ENCODE results near the gene ALDOA. TPM values are rescaled to one million over a fixed set of nuclear protein-coding genes. Genes with fewer than 3 reads are reported as not detected.
A peak's percentile ranks its signal among the peaks of the same experiment; 100 is the strongest.

The ALDOA gene
- total and polyA plus RNA-seq, 9 of the 15 experiments (the other 6 are each of a cell fraction or from before 2014, with no cell fraction given): 311 to 2,224 (median 1,293) TPM

DNA sequence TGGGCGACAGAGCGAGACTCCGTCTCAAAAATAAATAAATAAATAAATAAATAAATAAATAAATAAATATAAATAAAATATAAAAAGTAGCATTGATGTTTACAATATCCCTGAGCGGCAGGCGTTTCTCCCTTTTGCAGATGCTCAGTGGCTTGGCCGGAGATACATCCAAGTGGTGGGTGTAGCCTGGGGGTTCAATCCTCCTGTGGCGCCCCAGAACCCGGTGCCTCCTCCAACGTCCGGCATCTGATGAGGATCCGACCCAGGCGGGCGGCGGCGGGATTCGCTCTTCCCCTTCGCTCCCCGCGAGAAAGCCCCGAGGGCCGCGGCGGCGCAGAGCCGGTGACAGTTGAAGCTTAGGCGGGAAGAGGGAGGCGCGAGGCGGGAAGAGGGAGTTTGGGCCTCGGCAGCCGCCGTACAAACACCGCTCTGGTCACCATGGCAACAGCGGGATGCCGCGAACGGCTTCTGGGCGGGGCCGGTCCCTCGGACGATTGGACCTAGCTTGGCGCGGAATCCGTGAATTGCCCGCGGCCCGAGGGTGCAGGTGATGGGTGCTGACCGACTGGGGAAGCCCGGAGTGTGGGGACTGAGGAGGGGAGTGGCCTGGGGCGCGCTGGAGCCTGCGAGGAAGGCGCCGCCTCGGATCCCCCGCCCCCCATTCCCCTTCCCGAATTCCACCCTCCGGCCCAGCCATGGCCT lies 12.7 kb upstream of the ALDOA start (continued):
- TF ChIP-seq, protein P1, sequence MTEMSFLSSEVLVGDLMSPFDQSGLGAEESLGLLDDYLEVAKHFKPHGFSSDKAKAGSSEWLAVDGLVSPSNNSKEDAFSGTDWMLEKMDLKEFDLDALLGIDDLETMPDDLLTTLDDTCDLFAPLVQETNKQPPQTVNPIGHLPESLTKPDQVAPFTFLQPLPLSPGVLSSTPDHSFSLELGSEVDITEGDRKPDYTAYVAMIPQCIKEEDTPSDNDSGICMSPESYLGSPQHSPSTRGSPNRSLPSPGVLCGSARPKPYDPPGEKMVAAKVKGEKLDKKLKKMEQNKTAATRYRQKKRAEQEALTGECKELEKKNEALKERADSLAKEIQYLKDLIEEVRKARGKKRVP (CRISPR knock-in tag; IDR thresholded peaks at IDR 0.05): no peak
- TF ChIP-seq ZNF589 (CRISPR knock-in tag; IDR thresholded peaks at IDR 0.05; ENCODE audit: low read depth): no peak
- TF ChIP-seq TAF1 (IDR thresholded peaks at IDR 0.05; ENCODE audit: control insufficient read depth, extremely low read depth, insufficient read depth, low read length, severe bottlenecking): peak; percentile 59
- TF ChIP-seq BRCA1 (IDR thresholded peaks at IDR 0.05): no peak
- no peak for TF ChIP-seq BRCA1 (CRISPR knock-in tag; IDR thresholded peaks at IDR 0.05)
- TF ChIP-seq E4F1 (CRISPR knock-in tag; IDR thresholded peaks at IDR 0.05; ENCODE audit: borderline replicate concordance): no peak
- peak; percentile 44; the same call in 1 of the 2 replicates for TF ChIP-seq ESRRA (IDR thresholded peaks at IDR 0.05; ENCODE audit: borderline replicate concordance, low read depth)
- no peak for TF ChIP-seq SAFB (IDR thresholded peaks at IDR 0.05; ENCODE audit: borderline replicate concordance, low read depth, low read length)
- TF ChIP-seq ZNF146 (CRISPR knock-in tag; IDR thresholded peaks at IDR 0.05; ENCODE audit: unreplicated experiment): no peak
- TF ChIP-seq RFX1 (IDR thresholded peaks at IDR 0.05): peak; percentile 100
- TF ChIP-seq, protein P2, sequence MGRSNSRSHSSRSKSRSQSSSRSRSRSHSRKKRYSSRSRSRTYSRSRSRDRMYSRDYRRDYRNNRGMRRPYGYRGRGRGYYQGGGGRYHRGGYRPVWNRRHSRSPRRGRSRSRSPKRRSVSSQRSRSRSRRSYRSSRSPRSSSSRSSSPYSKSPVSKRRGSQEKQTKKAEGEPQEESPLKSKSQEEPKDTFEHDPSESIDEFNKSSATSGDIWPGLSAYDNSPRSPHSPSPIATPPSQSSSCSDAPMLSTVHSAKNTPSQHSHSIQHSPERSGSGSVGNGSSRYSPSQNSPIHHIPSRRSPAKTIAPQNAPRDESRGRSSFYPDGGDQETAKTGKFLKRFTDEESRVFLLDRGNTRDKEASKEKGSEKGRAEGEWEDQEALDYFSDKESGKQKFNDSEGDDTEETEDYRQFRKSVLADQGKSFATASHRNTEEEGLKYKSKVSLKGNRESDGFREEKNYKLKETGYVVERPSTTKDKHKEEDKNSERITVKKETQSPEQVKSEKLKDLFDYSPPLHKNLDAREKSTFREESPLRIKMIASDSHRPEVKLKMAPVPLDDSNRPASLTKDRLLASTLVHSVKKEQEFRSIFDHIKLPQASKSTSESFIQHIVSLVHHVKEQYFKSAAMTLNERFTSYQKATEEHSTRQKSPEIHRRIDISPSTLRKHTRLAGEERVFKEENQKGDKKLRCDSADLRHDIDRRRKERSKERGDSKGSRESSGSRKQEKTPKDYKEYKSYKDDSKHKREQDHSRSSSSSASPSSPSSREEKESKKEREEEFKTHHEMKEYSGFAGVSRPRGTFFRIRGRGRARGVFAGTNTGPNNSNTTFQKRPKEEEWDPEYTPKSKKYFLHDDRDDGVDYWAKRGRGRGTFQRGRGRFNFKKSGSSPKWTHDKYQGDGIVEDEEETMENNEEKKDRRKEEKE (IDR thresholded peaks at IDR 0.05; ENCODE audit: borderline replicate concordance in 1 of 2, control insufficient read depth in 1 of 2, low read depth in 2 of 2, low read length in 1 of 2): no peak
- TF ChIP-seq HOMEZ (CRISPR knock-in tag; IDR thresholded peaks at IDR 0.05): no peak
- TF ChIP-seq ILK (tag; IDR thresholded peaks at IDR 0.05; ENCODE audit: borderline replicate concordance, low read depth): no peak
- peak; percentile 46; the same call in 1 of the 2 replicates for TF ChIP-seq ZNF24 (IDR thresholded peaks at IDR 0.05)
- TF ChIP-seq, protein P3, sequence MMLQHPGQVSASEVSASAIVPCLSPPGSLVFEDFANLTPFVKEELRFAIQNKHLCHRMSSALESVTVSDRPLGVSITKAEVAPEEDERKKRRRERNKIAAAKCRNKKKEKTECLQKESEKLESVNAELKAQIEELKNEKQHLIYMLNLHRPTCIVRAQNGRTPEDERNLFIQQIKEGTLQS (IDR thresholded peaks at IDR 0.05): peak; percentile 65
- TF ChIP-seq, protein P3 (CRISPR knock-in tag; conservative IDR thresholded peaks at IDR 0.05): no peak; the same call in 1 of the 2 replicates
- TF ChIP-seq ZNF41 (CRISPR knock-in tag; conservative IDR thresholded peaks at IDR 0.05): no peak
- peak; percentile 80 to 94; a peak in 1 of 4 replicates for TF ChIP-seq SIN3A (IDR thresholded peaks at IDR 0.05; ENCODE audit: borderline replicate concordance in 2 of 2, control insufficient read depth in 1 of 2, low read depth in 2 of 2, low read length in 2 of 2)

Measured in K562 (cell line).